HG03521 (cell line): ENCODE results near the gene WRNIP1.

Source experiments
- ATAC-seq: cut with Tn5 transposase; IDR thresholded peaks from one replicate; pipeline ENCODE4 v1.9.1; 2021; ENCODE audit warnings: mild to moderate bottlenecking, moderate library complexity; ENCODE audit not compliant: unreplicated experiment

WRNIP1 gene

GRCh38 chr6:2765166-2765895, at the start of gene WRNIP1:
Gene WRNIP1, plus strand, starts transcription at chr6:2765393. Its CDS starts 230 bp downstream, at chr6:2765623.
- ATAC-seq, result peak; percentile 83

- ATAC-seq, result no peak
These were observed 49.5 kb upstream of the WRNIP1 start for GRCh38 chr6:2715737-2716136.

GRCh38 chr6:2716936-2717700, 48.1 kb upstream of the WRNIP1 start:
- ATAC-seq, result no peak

DNA sequence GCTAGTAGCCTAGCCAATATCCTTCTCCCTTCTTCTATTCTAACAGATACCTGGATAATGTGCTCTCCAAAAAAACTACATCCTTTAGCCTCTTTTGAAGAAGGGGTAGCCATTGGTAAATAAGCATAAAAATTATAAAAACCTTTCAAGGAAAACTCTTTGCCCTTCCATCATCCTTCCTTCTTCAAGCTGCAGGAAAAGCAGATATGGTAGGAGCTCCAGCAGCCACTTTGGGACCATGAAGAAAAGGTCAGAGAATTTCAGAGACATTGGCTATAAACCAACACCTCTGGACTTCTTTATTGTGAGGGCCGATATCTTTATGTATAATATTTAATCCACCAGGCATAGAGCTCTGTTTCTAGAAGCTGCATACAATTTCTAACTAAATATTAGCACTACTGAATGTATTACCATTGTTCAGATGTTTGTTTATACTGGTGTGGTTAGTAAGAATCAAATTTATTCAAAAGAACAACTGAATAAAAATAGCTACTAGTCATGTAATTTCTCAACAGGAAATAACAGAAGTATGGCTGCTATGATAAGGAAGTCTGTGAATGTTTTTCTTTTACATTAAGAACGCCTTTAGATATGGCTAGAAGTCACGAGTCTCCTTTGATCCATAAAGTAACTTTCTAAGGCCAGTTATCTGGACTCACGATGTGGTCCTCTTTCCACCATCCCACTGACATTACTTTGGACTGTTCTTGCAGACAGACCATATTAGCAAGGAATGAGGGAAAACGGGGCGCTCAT, 46.7 kb upstream of the WRNIP1 start:
- no peak for ATAC-seq

DNA sequence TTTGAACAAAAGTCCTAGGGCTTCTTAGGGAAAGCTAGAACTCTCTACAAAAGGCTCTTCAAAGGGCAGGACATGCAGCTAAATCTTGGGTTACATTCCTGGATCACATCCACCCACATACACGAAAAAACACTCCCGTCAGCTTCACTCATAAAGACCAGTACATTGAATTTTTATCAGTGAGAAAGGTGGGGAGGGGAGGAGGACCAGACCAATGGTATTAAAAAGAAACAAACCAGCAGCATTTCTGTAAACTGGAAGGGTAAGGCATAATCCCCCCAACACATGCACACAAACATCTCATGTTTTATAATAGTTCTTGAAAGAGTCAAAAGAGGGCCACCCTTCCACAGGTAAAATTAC, 46.1 kb upstream of the WRNIP1 start:
- ATAC-seq, result no peak

- ATAC-seq, result no peak
These were observed 44.0 kb upstream of the WRNIP1 start for GRCh38 chr6:2721219-2721618.

- ATAC-seq, result no peak
These were observed 39.7 kb upstream of the WRNIP1 start for GRCh38 chr6:2725364-2725988.

- ATAC-seq, result no peak
These were observed 39.1 kb upstream of the WRNIP1 start for GRCh38 chr6:2725999-2726567.

DNA sequence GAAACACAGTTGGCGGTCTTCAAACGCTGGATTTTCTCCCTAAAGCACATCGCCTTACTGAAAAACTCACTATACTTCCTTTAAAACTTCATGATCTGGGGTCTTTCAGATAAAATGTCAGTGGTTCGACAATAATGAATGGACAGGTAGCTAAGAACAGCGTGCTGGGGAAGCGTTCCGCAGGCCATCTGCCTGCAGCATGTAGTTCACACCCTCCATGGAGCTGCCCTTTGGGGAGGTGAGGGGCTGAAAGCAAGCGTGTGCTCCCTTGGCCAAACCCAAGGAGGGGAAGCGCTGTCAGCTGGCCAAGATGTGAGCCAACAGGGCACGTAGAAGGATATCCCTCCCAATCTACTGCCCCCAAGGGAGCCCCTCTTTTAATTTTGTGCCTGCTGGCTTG, 35.3 kb upstream of the WRNIP1 start:
- no peak for ATAC-seq

DNA sequence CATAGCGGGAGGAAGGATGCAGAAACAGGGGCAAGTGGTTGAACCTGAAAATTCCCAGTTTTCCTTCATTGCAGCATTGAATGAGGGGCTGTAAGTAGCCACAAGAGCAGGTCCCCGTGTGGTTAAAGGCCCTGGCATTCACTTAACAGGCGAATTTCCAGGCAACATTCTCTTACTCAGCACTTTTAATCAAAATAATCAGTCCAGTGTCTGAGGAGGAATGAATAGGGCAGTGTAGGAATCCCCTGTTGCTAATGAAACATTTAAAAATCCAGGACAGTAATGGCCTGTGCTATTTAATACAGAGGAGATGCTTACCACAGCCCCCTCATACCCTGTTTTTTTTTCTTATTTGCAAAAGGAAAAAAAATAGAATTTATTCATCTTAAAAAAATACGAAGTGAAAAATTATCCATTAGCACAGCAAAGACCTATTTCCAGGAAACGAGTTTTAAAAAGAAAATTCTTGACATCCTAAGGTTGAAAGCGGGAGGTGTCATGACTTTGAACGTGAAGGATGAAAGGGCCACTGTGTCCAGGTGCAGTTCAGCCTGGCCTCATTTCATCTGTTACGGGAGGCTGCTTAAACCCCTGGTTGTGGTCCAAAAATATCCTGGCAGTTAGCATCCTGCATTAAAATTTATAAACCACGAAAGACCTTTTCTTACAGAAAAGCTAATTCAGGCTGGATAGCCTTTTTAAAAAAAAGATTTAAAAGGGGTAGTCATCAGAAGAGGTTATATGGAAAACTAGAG, 34.7 kb upstream of the WRNIP1 start:
- ATAC-seq, result no peak

DNA sequence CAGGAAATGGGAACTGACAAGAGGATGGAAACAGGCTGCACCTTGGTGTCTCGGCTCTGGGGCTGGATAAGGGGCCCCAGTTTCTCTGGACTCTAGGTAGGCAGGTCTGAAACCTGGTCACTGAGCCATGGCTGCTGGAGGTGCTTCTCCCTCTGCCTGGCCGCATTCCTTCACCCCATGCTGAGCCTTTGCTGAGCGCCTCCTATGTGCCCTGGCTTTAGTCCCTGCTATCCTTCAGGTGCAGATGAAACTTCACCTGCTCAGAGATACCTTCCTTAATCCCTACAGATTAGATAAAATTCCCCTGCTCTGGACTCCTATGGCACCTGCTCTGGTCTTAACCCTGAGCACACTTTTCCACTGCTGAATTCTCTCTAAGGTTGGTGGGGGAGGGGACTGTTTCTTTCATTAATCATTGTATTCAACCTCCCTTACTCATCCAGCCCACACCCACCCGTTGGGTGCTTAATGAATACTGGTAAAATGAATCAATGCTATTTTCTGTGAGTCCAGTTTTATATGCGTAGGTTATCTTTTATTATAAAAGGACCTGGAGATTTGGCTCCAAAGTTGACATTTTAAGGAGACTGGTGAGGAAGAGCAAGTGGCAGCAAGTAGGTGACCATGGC, 33.8 kb upstream of the WRNIP1 start:
- ATAC-seq, result no peak

- ATAC-seq, result no peak
These were observed 32.6 kb upstream of the WRNIP1 start for GRCh38 chr6:2732503-2733089.

- ATAC-seq, result peak; percentile 84
These were observed 31.9 kb upstream of the WRNIP1 start for GRCh38 chr6:2733324-2733723.

DNA sequence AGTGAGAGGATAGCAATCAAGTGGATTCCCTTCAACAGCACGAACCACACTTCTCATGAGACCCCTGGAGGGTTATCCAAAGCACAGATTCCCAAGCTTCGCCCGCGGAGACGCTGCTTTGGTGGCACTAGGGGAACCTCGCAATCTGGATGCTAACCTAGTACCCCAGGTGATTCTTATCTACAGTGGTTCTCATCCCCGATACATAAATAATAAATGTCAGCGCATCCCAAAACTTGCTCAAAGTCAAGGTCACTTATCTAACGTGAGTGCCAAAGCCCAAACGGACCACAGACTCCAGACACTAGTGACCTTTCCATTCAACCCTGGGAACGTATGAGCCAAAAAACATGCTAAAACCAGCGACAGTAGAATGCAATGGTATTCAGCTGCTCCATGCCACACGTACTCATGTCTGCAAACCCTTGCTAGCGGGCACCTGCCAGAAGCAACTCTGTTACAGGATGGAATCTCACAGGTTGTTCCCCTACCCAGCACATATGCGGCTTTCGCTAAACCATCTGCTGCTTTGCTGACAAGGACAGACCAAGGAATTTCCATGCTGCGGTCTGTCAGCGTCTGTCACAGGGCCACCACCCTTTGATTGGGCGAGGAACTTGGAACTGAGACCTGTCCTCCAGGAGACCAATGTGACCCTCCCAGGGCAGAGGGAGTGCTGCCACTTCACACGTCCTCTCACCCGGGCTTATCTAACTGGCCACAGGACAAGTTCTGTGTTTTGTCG, 31.3 kb upstream of the WRNIP1 start:
- ATAC-seq, result no peak

DNA sequence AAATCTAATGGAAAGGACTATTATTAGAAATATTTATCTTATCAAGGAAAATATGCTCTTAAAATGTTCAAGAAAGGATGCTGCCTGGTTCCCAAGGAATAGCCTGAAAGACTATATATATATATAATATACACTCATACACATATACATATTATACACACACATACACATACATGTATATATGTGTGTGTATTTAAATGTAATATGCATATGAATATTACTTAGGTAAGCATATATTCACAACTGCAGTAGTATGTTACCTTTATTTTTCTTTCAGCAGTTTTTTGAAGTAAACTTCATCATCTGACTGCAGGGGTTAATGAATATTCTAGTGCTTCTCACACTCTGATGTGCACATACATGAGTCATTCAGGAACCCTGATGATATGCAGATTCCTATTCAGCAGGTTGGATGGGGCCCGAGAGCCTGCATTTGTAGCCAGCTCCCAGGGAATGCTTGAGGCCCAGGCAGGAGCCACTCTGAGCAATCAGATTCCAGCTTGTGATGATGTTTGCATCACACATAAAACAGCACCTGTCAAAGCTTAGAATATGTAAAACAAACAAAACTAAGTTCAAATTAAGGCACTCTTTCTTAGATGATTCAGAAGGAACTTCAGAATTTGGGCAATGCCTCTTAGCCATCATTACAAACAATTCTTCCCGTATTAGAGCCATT, 30.6 kb upstream of the WRNIP1 start:
- ATAC-seq, result no peak

DNA sequence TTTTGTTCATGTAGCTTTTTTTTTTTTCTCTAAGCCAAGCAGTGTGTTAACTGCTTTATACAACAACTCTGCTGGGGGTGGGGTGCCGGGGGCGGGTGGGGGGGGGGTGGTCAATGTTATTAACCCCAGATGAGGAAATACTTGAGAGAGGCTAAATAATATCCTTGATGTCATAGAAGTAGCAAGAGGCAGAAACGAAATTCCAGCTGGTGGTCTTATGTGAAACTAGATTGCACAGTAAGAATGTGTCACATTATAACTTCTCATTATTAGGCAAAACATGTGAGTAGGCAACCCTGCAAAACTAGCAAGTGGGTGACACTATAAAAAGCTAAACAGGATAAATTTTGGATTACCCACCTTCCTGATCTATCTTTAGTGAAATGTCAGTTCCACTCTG, 27.3 kb upstream of the WRNIP1 start:
- no peak for ATAC-seq

GRCh38 chr6:2738373-2738979, 26.7 kb upstream of the WRNIP1 start:
- no peak for ATAC-seq

DNA sequence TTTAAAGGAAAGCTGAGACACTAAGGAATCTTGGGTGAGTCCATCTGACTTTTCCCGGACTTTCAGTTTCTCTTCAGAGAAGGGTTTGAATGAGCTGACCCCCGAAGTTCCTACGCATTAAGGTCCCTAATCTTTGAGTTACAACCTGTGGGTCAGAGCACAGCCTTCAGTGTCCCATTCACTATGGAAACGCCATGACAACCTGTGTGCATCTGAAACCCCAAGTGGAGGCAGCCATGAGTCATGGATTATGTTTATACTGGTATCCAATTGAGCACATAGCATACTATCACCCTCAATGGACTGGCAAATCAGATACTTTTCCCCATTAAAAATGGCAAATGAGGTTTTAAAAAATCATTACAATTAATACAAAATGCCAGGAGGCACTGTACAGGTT, 25.9 kb upstream of the WRNIP1 start:
- no peak for ATAC-seq
